SK-N-SH (cell line): Measurements from ENCODE around the gene NDUFAF5.

Experiments
- CTCF ChIP-seq: fragments of 200-600 bp; sonication (generic); IDR thresholded peaks from 2 replicates; pipeline ENCODE4 v1.6.1; 2017; ENCODE audit warnings: antibody characterized with exemption, mild to moderate bottlenecking, moderate library complexity
- ELF1 ChIP-seq: IDR thresholded peaks from 2 replicates; pipeline ENCODE4 v1.4.0; 2012
- EP300 ChIP-seq, 2 experiments: IDR thresholded peaks; 2 replicates each; pipeline versions ENCODE4 v1.4.0 to v1.6.1; 2012; ENCODE audit warnings: borderline replicate concordance in 1 of 2, low read depth in 1 of 2, low read length in 1 of 2
- EZH2phosphoT487 ChIP-seq: fragments of 200-600 bp; sonication (generic); IDR thresholded peaks from 2 replicates; pipeline ENCODE4 v1.6.1; 2017; ENCODE audit warnings: low read depth, mixed run types, mild to moderate bottlenecking, antibody characterized with exemption, moderate library complexity, borderline replicate concordance
- GABPA ChIP-seq: IDR thresholded peaks from 2 replicates; pipeline ENCODE4 v1.4.0; 2012; ENCODE audit warnings: low read depth, mild to moderate bottlenecking
- GATA2 ChIP-seq: sonication (generic); formaldehyde crosslinking; IDR thresholded peaks from 2 replicates; pipeline ENCODE4 v1.5.0; 2020; ENCODE audit warnings: mild to moderate bottlenecking, missing genetic modification reagents
- MEF2A ChIP-seq: IDR thresholded peaks from 2 replicates; pipeline ENCODE4 v1.4.0; 2012; ENCODE audit warnings: low read depth, borderline replicate concordance
- NRF1 ChIP-seq: IDR thresholded peaks from 2 replicates; pipeline ENCODE4 v1.6.1; 2012; ENCODE audit warnings: low read depth, mild to moderate bottlenecking, low read length
- RXRA ChIP-seq: IDR thresholded peaks from 2 replicates; pipeline ENCODE4 v1.4.0; 2012; ENCODE audit warnings: low read depth, mild to moderate bottlenecking, borderline replicate concordance
- TAF1 ChIP-seq: IDR thresholded peaks from 2 replicates; pipeline ENCODE4 v1.6.1; 2012; ENCODE audit warnings: low read depth, mild to moderate bottlenecking, low read length, moderate library complexity, borderline replicate concordance
- USF1 ChIP-seq: IDR thresholded peaks from 2 replicates; pipeline ENCODE4 v1.4.0; 2012; ENCODE audit warnings: low read depth, borderline replicate concordance

GRCh38 chr20:13841206-13841605 lies 56.4 kb downstream of the NDUFAF5 start:
- TF ChIP-seq EP300 (IDR thresholded peaks at IDR 0.05; ENCODE audit: borderline replicate concordance in 1 of 2, low read depth in 1 of 2, low read length in 1 of 2) (no peak), CTCF (no peak), RXRA (no peak), NRF1 (no peak), MEF2A (no peak), GABPA (no peak), EZH2phosphoT487 (no peak), USF1 (no peak), GATA2 (no peak), ELF1 (no peak), TAF1 (no peak)
